ENCODE data around the gene ZNF618.

DNA sequence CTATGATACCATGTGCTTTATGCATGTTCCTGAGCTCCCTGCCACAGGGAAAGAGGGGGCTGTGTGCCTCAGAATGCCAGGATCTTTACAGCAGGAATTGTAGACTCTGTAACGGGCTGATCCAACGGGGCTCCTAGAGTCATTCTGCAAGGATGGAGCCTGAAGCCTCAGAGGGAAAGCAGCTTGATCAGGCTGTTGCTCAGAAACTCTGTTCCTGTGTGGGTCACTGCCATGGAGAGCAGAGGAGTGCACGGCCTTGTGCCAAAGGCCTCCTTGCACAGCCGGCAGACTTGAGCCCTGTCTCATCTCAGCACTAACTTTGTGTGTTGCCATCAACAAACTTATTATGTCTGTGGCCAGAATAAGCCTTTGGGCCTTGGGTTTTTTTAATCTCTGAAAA, 150.2 kb downstream of the ZNF618 start:
- TF ChIP-seq EZH2 (IDR thresholded peaks at IDR 0.05; ENCODE audit: borderline replicate concordance, low read depth, low read length, poor library complexity, severe bottlenecking): no peak
- TF ChIP-seq, protein P1, sequence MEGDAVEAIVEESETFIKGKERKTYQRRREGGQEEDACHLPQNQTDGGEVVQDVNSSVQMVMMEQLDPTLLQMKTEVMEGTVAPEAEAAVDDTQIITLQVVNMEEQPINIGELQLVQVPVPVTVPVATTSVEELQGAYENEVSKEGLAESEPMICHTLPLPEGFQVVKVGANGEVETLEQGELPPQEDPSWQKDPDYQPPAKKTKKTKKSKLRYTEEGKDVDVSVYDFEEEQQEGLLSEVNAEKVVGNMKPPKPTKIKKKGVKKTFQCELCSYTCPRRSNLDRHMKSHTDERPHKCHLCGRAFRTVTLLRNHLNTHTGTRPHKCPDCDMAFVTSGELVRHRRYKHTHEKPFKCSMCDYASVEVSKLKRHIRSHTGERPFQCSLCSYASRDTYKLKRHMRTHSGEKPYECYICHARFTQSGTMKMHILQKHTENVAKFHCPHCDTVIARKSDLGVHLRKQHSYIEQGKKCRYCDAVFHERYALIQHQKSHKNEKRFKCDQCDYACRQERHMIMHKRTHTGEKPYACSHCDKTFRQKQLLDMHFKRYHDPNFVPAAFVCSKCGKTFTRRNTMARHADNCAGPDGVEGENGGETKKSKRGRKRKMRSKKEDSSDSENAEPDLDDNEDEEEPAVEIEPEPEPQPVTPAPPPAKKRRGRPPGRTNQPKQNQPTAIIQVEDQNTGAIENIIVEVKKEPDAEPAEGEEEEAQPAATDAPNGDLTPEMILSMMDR (conservative IDR thresholded peaks at IDR 0.05; ENCODE audit: low read depth, low read length): no peak

Measured in A673 (cell line).